IPS-20b (cell line): ENCODE results near the gene TSTD1.

Experiments used
- H3K27ac ChIP-seq: one replicate; pipeline ENCODE4 v1.5.1; 2013; ENCODE audit warnings: low read length
- H3K27me3 ChIP-seq: 2 replicates; pipeline ENCODE4 v1.6.1; 2013; ENCODE audit warnings: mild to moderate bottlenecking, low read length, inconsistent platforms; ENCODE audit not compliant: insufficient read depth
- H3K36me3 ChIP-seq: 2 replicates; pipeline ENCODE4 v1.6.1; 2013; ENCODE audit warnings: low read depth, mild to moderate bottlenecking, inconsistent platforms, low read length, moderate library complexity; ENCODE audit not compliant: insufficient read depth
- H3K4me1 ChIP-seq: 2 replicates; pipeline ENCODE4 v1.6.1; 2013; ENCODE audit warnings: mild to moderate bottlenecking, control low read depth, inconsistent platforms, low read length, moderate library complexity; ENCODE audit not compliant: insufficient read depth
- H3K4me3 ChIP-seq: 2 replicates; pipeline ENCODE4 v1.5.1; 2013; ENCODE audit warnings: mild to moderate bottlenecking, low read length, inconsistent platforms
- H3K9ac ChIP-seq: 2 replicates; pipeline ENCODE4 v1.6.1; 2013; ENCODE audit warnings: low read depth, mild to moderate bottlenecking, inconsistent platforms, low read length, moderate library complexity
- H3K9me3 ChIP-seq: 2 replicates; pipeline ENCODE4 v1.6.1; 2013; ENCODE audit warnings: mild to moderate bottlenecking, low read depth, low read length, inconsistent platforms; ENCODE audit not compliant: insufficient read depth

TSTD1 gene

GRCh38 chr1:161077426-161077825 lies 38.7 kb upstream of the TSTD1 start:
- Histone ChIP-seq H3K9ac (no peak overlapping the region), H3K27me3 (no peaks in the 10 kb centered on the region), H3K27ac (no peak overlapping the region), H3K4me1 (0 out of 2 replicates have a peak, but pooled peaks cover 4% of the 10 kb centered on the region), H3K4me3 (no peak overlapping the region), H3K36me3 (no peaks in the 10 kb centered on the region), H3K9me3 (no peaks in the 10 kb centered on the region)

DNA sequence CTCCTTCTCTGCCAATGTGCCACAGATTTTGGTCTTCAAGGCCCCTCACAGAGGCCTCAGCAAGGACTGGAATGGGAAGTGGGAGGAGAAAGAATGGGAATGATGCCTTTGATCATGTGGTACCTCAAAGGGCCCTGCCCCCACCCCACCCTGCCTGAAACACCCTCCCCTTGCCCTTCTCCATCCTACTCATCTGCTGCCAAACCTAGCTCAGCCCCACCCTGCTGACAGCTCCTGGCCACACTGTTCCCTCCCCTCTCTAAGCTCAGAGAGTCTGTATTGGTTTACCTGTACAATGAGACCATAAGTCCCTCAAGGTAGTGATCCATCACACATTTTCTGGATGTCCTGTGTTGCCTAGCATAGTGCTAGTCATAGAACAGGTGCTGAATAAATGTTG lies 37.6 kb upstream of the TSTD1 start:
- Histone ChIP-seq H3K9ac (no peak overlapping the region; the same call in 1 of the 2 replicates), H3K27ac (no peak overlapping the region), H3K9me3 (no peaks in the 10 kb centered on the region), H3K4me3 (no peak overlapping the region), H3K4me1 (0 out of 2 replicates have a peak, but pooled peaks cover 4% of the 10 kb centered on the region), H3K27me3 (no peaks in the 10 kb centered on the region), H3K36me3 (no peaks in the 10 kb centered on the region)

- Histone ChIP-seq H3K4me3 (no peak overlapping the region), H3K27ac (no peak overlapping the region)
Measured at GRCh38 chr1:161074676-161075368, 36.1 kb upstream of the TSTD1 start.

DNA sequence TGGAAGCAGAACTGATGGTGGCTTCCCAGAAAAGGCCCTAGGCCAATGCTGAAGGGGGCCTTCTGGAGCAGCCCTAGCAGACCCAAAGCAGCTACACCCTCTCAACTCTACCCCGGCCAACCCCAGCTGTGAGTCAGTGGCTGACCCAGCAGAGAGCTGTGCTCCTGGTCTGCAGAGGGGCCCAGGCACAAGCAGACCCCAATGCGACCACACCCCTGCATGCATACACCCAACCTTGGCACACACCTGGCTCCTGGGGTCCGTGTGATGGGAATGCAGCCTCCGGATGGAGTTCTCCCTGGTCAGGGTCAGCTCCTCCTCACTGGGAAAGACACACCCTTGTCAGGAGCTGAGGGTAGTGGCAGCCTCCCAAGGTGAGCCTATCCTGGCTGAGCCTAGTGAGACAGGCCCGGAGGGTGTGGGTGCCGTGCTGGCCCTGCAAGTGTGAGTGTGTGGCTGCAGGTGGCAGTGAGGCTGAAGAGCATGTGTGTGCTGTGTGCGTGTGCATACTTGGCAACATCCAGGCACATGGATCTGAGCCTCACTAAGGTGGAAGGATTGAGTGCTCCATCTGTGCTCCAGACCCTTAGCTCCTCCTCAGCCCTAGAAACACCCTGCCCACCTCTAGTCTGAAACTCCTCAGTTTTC lies 34.8 kb upstream of the TSTD1 start:
- no peaks in the 10 kb centered on the region for H3K4me1 ChIP-seq
- H3K36me3 ChIP-seq, result no peaks in the 10 kb centered on the region
- H3K9ac ChIP-seq, result no peak overlapping the region
- H3K9me3 ChIP-seq, result no peaks in the 10 kb centered on the region
- H3K4me3 ChIP-seq, result no peak overlapping the region
- H3K27me3 ChIP-seq, result no peaks in the 10 kb centered on the region
- H3K27ac ChIP-seq, result no peak overlapping the region

More at GRCh38 chr1:161074676-161075368, 36.1 kb upstream of the TSTD1 start:
- no peaks in the 10 kb centered on the region for H3K27me3 ChIP-seq
- H3K4me1 ChIP-seq, result no peaks in the 10 kb centered on the region
- no peaks in the 10 kb centered on the region for H3K36me3 ChIP-seq
- H3K9ac ChIP-seq, result no peak overlapping the region
- no peaks in the 10 kb centered on the region for H3K9me3 ChIP-seq

- H3K4me3 ChIP-seq, result no peak overlapping the region
- no peaks in the 10 kb centered on the region for H3K27me3 ChIP-seq
Measured at GRCh38 chr1:161072751-161073449, 34.1 kb upstream of the TSTD1 start.

DNA sequence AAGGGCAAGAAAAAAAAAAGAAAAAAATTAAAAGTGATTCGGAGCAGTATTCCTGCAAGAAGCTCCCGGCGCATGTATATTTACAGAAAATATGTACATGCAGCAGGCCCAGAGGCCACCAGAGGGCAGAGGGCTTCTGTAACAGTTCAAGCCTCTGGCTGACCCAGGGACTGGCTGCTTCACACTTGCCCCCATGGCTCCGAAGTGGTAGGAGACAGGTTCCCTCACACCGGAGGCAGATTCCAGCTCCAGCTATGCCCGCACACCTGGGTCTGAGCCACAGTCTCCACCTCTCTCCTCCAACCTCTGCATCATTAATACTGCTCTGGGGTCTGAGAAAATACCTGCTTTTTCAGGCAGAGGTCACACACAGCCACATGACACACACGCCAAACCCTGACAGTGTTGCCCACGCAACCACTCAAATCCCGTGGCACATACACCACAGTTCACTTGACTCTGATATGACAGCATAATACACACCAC lies 33.2 kb upstream of the TSTD1 start:
- no peaks in the 10 kb centered on the region for H3K4me1 ChIP-seq
- no peaks in the 10 kb centered on the region for H3K36me3 ChIP-seq
- no peak overlapping the region for H3K9ac ChIP-seq
- no peak overlapping the region for H3K4me3 ChIP-seq
- no peaks in the 10 kb centered on the region for H3K27me3 ChIP-seq
- H3K27ac ChIP-seq, result no peak overlapping the region
- no peaks in the 10 kb centered on the region for H3K9me3 ChIP-seq

More at GRCh38 chr1:161072751-161073449, 34.1 kb upstream of the TSTD1 start:
- Histone ChIP-seq H3K9ac (no peak overlapping the region), H3K27ac (no peak overlapping the region), H3K4me1 (no peaks in the 10 kb centered on the region), H3K36me3 (no peaks in the 10 kb centered on the region), H3K9me3 (no peaks in the 10 kb centered on the region)

- Histone ChIP-seq H3K27ac (no peak overlapping the region), H3K9ac (no peak overlapping the region), H3K4me1 (no peaks in the 10 kb centered on the region), H3K9me3 (no peaks in the 10 kb centered on the region), H3K36me3 (no peaks in the 10 kb centered on the region), H3K27me3 (no peaks in the 10 kb centered on the region), H3K4me3 (no peak overlapping the region)
Measured at GRCh38 chr1:161070761-161071160, 32.0 kb upstream of the TSTD1 start.

DNA sequence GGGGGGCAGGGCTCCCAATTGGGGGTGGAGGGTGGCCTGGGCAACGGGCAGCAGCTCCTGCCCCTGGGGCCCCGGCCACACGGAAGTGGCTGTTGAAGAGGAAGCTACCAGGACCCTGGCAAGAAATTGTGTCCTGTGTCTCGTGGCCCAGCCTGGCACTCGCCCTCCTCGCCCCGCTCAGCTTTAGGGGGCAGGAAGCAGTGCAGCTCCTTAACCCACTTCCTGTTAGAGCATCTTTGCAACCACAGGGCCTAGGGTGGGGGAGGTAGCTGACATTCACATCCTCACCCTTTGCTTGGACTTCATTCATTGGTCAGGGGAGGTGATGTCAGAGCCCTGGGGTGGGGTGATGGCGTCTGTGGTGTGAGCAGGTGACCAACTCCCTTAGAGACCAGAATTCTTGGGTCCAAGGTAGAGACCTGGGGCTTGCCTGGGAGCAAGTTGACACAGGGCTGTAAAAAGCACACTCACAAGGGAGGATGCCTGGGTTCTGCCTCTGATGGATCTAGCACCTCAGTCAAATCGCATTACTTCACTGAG lies 31.0 kb upstream of the TSTD1 start, which contains the start of gene ARHGAP30:
Gene ARHGAP30, minus strand, starts transcription at position 161 of the 540 bp plus-strand sequence. CDS start 267 bp downstream, outside the sequence.
- no peaks in the 10 kb centered on the region for H3K4me1 ChIP-seq
- no peak within 1 kb of the TSS for H3K4me3 ChIP-seq
- H3K9me3 ChIP-seq, result no peaks in the 10 kb centered on the region
- H3K36me3 ChIP-seq, result no peaks in the 10 kb centered on the region
- H3K9ac ChIP-seq, result no peak within 1 kb of the TSS
- no peaks in the 10 kb centered on the region for H3K27me3 ChIP-seq
- H3K27ac ChIP-seq, result no peak within 1 kb of the TSS

DNA sequence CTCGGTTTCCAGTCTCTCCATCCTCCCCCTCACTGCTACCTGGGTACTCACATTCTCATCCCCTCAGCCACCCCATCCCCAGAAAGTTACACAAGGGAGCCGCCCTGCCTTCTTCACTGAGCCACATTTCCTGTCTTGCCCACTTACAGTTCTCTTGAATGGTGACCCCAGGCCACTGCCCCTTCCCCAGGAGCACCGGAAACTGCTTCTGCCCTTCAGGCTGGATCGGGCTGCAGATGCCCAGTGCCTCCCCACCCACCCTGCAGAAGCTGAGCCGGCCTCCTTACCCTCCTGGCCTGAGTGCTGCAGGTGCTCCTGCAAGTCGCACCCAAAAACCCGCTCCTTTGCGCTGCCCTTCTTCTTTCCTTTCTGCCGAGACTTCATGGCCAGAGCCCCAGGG lies 30.5 kb upstream of the TSTD1 start:
- Histone ChIP-seq H3K27ac (no peak overlapping the region), H3K27me3 (no peaks in the 10 kb centered on the region), H3K9me3 (no peaks in the 10 kb centered on the region), H3K4me1 (no peaks in the 10 kb centered on the region; the same call in 1 of the 2 replicates), H3K4me3 (no peak overlapping the region), H3K36me3 (no peaks in the 10 kb centered on the region), H3K9ac (no peak overlapping the region)

DNA sequence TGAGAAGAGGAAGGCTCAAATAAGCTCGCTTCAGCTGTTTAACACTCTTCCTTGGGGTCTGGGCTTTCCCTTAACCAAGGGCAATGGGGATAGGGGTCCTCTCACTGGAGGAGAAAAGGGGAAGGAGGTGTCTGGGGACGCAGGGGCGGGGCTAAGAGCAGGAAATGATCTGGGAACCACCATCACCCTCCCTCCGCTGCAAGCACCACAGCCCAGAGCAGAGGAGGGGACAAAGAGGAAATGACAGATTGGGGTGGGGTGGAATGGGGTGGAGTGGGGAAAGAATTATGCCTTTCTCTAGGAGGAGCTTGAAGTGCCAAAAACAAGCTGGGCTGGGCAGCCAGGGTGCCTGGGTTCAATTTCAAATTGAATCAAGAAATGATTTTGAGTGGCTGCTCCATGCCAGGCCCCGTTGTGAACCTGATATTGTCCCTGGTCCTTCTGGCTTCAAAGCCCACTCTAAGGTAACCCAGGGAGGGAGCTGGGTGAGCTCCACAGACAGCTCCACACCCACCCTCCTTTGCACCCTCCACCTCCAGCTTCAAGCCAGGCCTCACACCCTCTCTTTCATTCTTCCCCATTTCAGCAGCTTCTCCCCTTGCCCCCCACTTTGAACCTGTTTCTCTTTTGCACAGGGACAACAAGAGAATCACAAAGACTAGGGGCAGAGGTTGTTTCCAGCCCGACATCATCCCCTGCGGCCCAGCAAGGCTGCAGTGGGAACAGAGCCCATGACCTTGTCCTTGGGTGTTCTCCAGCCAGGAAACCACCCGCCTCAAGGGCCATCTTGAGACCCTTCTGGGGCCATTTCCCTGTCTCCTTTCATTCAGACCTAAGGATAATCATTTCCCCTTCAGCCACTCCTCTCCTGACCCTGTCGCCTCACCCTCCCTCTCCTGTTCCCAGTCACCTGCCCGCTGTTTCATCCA lies 29.8 kb upstream of the TSTD1 start:
- Histone ChIP-seq H3K27ac (no peak overlapping the region), H3K9ac (no peak overlapping the region), H3K4me1 (no peaks in the 10 kb centered on the region; the same call in none of the 2 replicates)

GRCh38 chr1:161066694-161067093 lies 27.9 kb upstream of the TSTD1 start:
- Histone ChIP-seq H3K27me3 (no peaks in the 10 kb centered on the region), H3K36me3 (no peaks in the 10 kb centered on the region), H3K4me3 (no peak overlapping the region), H3K4me1 (no peaks in the 10 kb centered on the region; the same call in none of the 2 replicates), H3K27ac (no peak overlapping the region), H3K9me3 (no peaks in the 10 kb centered on the region), H3K9ac (no peak overlapping the region)

More for the DNA sequence above, 29.8 kb upstream of the TSTD1 start:
- Histone ChIP-seq H3K36me3 (no peaks in the 10 kb centered on the region), H3K9me3 (no peaks in the 10 kb centered on the region), H3K27me3 (no peaks in the 10 kb centered on the region), H3K4me3 (no peak overlapping the region)
